HG03066 (cell line): Measurements from ENCODE around the gene TTL.
"Not testable (repeated sequence)": the region's sequence is repeated elsewhere in the genome, so short reads cannot be mapped to it uniquely, and the experiment has no call there.

Experiments
- ATAC-seq: cut with Tn5 transposase; IDR thresholded peaks from one replicate; pipeline ENCODE4 v1.9.1; 2021; ENCODE audit warnings: low read depth; ENCODE audit not compliant: unreplicated experiment

Gene TTL

DNA sequence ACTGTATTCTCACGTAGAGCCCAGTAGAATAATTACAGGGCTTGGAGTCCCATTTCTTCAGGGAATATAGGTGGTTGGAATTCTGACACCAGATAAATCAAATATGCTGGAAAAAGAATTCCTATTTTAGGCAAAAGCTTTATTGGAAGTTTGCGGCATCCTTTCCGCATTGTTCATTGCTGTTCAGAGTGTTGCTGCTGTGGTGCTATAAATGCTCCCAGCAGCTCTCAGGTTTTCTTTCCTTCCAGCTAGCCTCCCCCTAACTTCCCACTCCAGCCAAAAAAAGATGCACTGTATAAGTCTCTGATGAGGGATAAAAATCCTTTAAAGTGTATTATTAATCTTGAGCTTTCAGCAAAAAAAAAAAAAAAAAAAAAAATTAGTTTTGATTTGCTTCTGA is 34.8 kb downstream of the TTL start:
- no peak for ATAC-seq

DNA sequence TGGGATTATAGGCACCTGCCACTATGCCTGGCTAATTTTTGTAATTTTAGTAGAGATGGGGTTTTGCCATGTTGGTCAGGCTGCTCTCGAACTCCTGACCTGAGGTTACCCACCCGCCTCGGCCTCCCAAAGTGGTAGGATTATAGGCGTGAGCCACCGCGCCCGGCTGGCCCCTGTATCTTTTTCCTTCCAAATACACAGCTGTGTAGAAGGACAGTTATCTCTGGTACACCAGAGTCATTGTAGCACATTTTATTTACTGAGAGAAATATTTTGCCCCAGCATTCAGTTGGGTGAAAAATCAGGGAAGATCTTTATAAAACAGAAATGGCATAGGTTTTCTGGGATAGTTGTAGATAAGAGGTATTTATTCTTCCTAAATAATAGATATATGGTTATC is 36.9 kb downstream of the TTL start:
- no peak for ATAC-seq

DNA sequence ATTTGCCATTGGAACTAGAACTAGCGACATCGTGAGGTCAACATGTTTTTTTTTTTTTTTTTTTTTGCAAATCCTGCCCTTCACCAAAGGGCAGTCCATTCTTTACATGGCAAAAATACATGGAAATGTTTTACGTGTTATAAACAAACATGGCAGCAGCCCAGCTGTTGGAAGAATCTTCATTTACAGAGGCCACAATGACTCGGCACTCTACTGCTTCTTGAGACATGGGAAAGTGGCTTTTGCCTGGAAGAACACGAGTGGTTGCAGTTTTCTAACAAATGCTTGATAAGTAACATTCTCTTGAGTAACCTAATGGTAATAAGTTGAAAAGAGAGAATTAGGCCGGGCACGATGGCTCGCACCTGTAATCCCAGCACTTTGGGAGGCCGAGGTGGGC is 37.5 kb downstream of the TTL start:
- no peak for ATAC-seq

DNA sequence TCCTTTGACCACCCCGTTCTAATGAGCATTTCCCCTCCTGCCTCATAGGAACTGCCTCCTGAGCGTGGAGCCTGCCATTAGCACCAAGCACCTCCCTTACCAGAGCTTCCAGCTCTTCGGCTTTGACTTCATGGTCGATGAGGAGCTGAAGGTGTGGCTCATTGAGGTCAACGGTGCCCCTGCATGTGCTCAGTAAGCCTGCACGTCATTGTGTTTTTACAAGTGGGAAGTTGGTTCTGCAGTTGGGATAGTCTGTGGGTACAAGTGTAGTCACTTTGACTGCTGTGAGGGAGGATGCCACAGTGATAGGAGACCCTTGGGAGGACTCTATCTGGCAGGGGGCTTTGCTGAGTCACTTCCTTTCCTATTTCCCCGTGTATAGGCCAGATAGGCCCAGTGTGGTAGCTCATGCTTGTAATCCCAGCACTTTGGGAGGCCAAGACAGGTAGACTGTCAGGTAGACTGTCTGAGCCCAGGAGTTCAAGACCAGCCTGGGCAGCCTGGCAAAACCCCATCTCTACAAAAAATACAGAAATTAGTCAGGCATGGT is 38.4 kb downstream of the TTL start:
- ATAC-seq: no peak

DNA sequence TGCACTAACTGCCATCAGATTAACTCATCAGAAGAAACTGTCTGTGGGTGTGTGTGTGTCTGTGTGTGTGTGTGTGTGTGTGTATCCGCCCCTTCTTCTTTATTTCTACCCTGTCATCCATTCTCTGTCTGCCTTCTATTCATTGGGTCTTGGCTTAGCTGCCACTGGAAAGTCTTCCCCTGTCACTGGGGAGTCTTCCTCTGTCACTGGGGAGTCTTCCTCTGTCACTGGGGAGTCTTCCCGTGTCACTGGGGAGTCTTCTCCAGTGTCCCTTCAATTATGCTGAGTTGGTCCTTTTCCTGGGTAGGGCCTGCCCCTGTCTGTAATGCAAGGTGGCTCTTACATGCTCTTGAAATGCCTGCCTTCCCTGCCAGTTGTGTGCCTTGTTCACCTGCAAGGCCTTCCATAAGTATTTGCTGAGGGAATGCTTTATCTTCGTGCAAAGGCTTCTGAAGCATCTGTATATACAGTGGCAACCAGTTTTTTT is 41.4 kb downstream of the TTL start:
- no peak for ATAC-seq

DNA sequence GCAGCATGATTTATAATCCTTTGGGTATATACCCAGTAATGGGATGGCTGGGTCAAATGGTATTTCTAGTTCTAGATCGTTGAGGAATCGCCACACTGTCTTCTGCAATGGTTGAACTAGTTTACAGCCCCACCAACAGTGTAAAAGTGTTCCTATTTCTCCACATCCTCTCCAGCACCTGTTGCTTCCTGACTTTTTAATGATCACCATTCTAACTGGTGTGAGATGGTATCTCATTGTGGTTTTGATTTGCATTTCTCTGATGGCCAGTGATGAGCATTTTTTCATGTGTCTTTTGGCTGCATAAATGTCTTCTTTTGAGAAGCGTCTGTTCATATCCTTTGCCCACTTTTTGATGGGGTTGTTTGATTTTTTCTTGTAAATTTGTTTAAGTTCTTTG is 42.3 kb downstream of the TTL start:
- ATAC-seq: not testable (repeated sequence)

DNA sequence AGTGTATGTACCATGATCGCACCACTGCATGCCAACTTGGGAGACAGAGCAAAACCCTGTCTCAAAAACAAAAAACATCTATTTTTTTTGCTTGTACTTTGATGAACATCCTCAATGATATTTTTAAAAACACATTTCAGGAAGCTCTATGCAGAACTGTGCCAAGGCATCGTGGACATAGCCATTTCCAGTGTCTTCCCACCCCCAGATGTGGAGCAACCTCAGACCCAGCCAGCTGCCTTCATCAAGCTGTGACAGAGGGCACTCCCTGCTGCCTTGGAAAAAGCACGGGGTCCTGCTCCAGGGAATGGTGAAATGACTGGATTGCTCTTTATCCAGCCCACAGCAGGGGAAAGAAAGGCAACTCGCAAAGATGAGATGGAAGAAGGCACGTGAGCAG is 46.6 kb downstream of the TTL start:
- ATAC-seq: no peak

DNA sequence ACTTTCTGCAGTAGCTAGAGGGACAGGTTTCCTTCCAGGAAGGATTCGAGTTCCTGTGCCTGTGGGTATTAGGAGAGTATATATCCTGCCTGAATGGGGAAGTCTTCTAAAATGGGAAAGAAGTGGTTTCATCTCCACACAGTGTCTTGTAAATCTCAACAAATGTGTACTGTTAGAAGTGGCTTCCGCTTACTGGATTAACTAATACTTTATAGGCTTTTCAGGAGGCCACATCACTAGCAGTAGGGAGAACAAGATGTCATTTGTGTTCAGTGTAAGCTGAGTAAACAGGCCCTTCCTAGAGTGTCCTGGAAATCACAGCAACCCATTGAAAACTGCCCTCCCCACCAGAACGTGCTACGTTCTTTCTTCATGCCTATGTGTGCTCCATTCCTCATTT is 47.8 kb downstream of the TTL start:
- no peak for ATAC-seq

DNA sequence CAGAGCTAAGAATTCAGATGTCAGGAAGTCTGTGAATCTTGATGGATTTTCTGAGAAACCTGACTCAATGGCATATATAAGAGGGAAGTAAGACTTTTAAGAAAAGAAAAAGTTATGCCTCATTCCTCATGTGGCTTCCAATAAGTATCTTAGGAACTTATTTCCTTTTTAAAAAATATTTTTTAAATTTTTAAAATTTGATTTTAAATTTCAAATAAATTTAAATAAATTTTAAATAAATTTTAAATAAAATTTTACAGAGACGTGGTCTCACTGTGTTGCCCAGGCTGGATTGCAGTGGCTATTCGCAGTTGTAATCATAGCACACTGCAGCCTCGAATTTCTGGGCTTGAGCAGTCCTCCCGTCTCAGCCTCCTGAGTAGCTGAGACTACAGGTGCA is 48.8 kb downstream of the TTL start:
- no peak for ATAC-seq

DNA sequence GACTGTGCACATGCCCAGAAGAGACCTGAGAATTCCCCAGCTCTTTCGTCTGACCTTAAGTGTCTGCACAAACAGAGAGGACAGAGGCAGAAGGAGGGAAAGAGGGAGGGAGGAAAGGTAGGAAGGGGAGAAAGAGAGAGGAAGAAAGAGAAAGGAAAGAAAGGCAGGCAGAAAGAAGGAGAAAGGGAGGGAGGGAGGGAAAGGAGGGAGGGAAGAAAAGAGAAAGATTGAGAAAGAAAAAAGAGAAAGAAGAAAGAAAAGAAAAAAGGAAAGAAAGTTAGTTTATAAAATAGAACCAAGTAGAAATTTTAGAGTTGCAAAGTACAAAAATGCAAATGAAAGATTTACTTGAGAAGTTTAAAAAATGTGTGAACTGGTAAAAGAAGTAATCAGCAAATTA is 52.9 kb downstream of the TTL start:
- ATAC-seq: no peak

DNA sequence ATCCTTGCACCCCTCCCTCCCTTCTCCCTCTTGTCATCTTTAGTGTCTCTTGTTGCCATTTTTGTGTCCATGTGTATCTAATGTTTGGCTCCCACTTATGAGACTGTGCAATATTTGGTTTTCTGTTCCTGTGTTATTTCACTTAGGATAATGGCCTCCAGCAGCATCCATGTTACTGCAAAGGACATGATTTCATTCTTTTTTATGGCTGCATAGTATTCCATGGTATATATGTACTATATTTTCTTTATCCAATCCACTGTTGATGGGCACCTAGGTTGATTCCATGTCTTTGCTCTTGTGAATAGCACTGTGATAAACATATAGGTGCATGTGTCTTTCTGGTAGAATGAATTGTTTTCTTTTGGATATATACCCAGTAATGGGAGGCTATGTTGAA is 54.7 kb downstream of the TTL start:
- not testable (repeated sequence) for ATAC-seq

DNA sequence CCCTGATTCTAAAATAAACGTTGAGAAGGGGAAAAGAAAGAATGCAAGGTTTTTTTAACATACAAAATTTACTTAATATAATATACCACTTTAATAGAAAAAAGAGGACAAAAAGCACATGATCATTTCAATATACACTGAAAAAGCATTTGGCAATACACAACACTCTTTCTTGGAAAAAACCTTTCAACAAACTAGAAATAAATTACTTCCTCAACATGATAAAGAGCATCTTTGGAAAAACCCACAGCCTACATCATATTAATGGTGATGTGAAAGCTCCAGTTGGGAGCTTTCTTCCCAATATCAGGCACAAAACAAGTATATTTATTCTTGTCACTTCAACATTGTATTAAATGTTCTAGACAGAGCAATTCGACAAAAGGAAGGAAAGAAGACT is 57.4 kb downstream of the TTL start:
- ATAC-seq: no peak

DNA sequence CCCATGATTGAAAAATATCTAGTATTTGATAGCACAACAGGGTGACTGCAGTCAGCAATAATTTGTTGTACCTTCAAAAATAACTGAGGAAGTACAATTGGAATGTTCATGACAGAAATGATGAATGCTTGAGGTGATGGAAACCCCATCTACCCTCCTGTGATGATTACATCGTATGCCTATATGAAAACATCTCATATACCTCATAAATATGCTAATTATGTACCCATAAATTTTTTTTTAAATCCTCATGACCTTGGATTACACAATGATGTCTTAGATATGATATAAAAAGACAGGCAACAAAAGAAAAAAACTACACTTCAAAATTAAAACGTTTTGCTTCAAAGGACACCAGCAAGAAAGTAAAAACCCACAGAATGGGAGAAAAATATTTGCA is 59.0 kb downstream of the TTL start:
- ATAC-seq: no peak

DNA sequence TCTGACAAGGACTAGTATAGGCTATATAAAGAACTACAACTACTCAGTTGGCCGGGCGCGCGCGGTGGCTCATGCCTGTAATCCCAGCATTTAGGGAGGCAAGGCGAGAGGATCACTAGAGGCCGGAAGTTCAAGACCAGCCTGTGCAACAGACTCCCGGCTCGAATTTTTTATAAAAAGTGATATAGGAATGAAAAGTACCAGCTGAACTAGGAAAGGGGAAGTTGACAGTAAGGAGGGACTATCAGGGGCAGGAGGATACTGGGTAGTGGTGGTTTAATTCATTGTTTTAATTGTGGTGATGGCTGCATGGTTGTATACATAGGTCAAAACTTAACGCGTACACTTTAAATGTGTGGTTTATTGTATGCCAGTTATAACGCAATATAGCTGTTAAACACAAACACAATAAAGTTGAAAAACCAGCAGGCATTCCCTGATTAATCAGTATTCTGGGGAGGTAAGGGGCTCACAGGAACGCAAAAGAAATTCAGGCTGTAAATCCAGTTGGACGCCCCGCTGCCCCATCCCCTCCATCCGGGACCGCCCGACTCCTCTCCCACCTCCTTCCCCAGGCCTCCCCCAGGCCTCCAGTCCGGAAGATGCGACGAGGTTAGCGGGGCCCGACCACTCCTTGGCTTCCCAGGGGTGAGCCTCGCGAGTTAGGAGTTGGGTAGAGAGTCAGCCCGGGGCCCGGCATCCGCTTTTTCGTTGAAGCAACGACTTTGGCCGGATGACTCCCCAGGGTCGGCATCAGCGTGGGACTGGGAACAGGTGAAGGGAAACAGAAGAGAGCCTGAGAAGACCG is 59.6 kb downstream of the TTL start:
- peak; percentile 55 for ATAC-seq

DNA sequence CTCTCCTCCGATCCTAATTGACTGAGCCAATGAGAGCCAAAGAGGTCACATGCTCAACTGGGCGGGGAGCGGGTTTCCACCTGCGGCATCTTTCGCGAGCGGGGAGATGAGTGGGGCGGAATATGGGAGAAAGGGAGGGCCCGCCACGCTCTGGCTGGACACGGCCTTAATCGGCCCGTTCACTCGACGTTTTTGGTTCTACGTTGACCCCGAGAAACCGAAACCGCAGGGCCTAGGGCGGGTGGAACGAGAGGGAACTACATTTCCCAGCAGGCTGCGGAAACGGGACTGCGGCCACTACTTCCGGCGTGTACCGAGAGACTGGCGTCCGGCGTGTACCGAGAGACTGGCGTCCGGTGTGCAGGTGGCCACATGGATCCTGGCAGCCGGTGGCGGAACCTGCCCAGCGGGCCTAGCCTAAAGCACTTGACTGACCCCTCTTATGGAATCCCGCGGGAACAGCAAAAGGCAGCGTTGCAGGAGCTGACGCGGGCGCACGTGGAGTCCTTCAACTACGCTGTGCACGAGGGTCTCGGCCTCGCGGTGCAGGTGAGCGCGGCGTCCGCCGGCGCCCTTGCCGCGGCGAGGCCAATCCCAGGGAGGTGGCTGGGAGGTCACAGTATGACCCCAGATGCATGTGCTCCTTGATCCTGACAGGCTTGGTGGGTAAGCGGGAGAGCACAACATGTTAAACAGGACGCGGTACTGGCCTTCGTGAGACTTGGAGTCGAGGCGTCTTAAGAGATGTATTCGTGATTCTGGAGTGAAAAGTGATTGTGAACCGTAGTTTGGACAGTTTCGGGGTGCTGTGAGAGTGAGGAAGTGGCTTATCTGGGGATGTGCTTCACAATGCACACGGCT is 60.4 kb downstream of the TTL start, which contains the start of gene POLR1B:
POLR1B (plus strand) TSS at position 343 of the 861 bp plus-strand sequence; CDS start at position 373, 30 bp downstream.
- peak; percentile 81 for ATAC-seq

DNA sequence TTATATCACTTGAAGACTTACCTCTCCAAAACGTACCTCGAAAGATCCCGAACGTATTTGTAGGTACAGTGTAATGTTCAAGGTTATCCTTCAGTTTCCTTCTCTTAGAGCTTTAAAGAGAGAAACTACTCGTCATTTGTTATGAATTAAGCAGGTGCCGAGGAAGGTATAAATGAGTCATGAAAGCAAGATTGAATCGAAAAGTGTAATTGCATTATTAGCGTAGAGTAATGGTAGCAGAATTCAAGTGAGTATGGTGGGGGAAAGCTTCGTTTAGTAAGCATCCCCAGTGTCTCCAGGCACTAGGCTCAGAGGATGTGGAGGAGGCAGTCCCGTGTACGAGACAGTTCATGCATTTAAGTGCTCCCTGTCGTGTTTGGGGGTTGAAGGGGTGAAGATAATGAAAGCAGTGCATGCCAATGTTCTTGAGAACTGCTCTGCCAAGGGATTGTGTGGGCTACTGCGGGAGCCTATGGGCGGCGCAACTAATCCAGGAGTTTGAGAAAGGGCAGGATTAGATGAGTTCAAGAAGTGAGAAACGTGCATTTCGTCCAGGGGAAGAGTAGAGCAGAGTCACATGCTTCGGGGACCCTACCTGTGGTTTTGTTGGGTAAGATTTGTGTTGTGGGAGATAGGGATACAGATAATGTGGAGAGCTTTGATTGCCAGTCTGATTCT is 61.2 kb downstream of the TTL start:
- no peak for ATAC-seq

DNA sequence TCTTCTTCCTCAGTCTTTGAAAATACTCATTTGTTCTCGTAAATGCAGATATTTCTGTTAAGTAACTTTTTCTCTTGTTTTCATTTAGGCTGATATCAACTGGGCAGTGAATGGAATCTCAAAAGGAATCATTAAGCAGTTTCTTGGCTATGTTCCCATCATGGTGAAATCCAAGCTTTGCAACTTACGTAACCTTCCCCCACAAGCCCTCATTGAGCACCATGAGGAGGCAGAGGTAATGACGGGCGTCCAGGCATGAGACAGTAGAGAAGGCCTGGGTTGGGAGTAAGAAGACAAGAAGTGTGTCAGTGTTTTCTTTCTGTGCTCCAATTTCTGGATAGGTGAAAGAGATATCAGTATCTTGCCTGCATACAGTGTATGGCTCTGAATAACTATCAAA is 65.4 kb downstream of the TTL start:
- ATAC-seq: no peak

DNA sequence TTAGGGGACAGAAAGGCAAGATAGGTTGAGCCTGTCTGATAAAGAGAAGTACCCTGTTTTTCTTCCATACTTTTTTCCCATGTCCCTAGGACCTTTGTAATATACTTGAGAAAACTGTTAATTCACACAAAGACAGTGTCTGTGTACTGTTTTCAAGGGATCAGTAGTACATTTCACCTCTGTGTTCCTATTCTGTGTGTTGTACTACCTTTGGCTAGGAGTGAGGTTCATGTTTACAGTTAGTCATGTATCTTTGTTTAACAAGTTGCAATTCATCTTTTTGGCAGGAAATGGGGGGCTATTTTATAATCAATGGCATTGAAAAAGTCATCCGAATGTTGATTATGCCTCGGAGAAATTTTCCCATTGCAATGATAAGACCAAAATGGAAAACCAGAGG is 67.0 kb downstream of the TTL start:
- no peak for ATAC-seq

DNA sequence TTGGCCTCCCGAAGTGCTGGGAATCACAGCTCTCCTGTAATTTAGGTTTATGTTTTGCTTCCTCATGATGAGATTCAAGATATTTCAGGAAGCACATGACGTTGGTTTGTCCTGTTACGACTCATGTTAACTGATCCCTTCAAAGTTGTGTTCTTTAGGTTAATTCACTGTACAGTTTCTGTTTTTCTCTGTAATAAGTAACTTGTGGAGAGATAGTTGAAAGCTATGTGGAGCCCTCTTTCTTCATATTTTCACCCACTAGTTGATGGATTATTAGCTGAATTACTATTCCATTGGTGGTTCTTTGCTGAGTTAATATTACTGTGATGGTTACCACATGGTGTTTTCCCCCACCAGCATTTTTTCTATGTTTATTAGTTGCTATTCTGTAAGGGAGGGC is 84.1 kb downstream of the TTL start:
- ATAC-seq: peak; percentile 68

DNA sequence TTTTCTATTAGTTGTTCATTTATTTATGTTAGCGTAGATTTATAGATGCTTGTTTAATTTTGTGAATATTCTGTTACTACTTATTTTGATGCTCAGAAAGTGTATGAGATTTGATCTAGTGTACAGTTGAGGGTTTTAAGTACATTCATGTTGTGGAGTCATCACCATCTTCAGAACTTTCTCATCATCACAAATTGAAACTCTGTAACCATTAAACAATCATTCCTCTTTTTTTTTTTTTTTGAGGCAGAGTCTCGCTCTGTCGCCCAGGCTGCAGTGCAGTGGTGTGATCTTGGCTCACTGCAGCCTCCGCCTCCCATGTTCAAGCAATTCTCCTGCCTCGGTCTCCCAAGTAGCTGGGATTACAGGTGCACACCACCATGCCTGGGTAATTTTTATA is 84.6 kb downstream of the TTL start:
- not testable (repeated sequence) for ATAC-seq

DNA sequence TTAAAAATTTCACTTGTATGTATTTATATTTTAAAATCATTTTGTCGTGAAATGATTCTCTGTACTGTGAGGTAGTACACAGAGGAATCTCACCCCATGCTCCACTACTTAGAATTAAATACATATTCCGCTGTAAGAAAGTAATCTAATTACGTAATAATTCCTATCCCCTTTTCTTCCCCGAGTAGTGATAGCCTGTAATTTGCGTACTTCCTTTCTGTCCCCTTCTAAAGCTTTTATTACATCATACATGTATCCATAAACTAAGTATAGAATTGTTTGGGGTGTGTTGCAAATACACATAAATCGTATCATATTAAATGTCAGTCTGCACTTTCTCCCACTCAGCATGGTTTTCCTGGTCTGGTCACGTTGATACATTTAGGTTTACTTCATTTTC is 90.0 kb downstream of the TTL start:
- no peak for ATAC-seq
